ENCODE measurements around the gene ADAMTSL1.

Gene ADAMTSL1

GRCh38 chr9:18798106-18798505, 324.2 kb downstream of the ADAMTSL1 start:
- no peak overlapping the region for H3K4me3 ChIP-seq (ENCODE audit: low read length)
- peak; percentile 42 for DNase-seq (ENCODE audit: low read depth)

GRCh38 chr9:18798508-18799290, 324.7 kb downstream of the ADAMTSL1 start:
- no peak overlapping the region for H3K4me3 ChIP-seq (ENCODE audit: low read length)
- no peak for DNase-seq (ENCODE audit: low read depth)
- TF ChIP-seq CTCF (conservative IDR thresholded peaks at IDR 0.05; ENCODE audit: low read length), result no peak

More at GRCh38 chr9:18798106-18798505, 324.2 kb downstream of the ADAMTSL1 start:
- TF ChIP-seq CTCF (conservative IDR thresholded peaks at IDR 0.05; ENCODE audit: low read length), result no peak

GRCh38 chr9:18799428-18799827, 325.5 kb downstream of the ADAMTSL1 start:
- H3K4me3 ChIP-seq (ENCODE audit: low read length), result no peak overlapping the region
- TF ChIP-seq CTCF (conservative IDR thresholded peaks at IDR 0.05; ENCODE audit: low read length), result no peak
- DNase-seq (ENCODE audit: low read depth), result no peak

GRCh38 chr9:18800579-18800978, 326.6 kb downstream of the ADAMTSL1 start:
- H3K4me3 ChIP-seq (ENCODE audit: low read length), result no peak overlapping the region
- no peak for DNase-seq (ENCODE audit: low read depth)
- TF ChIP-seq CTCF (conservative IDR thresholded peaks at IDR 0.05; ENCODE audit: low read length), result no peak

- TF ChIP-seq CTCF (conservative IDR thresholded peaks at IDR 0.05; ENCODE audit: low read length), result no peak
- no peak for DNase-seq (ENCODE audit: low read depth)
- no peak overlapping the region for H3K4me3 ChIP-seq (ENCODE audit: low read length)
These were observed 331.4 kb downstream of the ADAMTSL1 start for GRCh38 chr9:18805386-18805785.

- H3K4me3 ChIP-seq (ENCODE audit: low read length), result no peak overlapping the region
- no peak for DNase-seq (ENCODE audit: low read depth)
- no peak for TF ChIP-seq CTCF (conservative IDR thresholded peaks at IDR 0.05; ENCODE audit: low read length)
These were observed 332.5 kb downstream of the ADAMTSL1 start for GRCh38 chr9:18806232-18807080.
